BLaER1 treated with 17β-estradiol and CSF1 and Interleukin-3, amounts not matched to agents 10 nM and 100 nM (cell line): ENCODE measurements around the gene TRDN.
"Not testable (repeated sequence)": the region's sequence is repeated elsewhere in the genome, so short reads cannot be mapped to it uniquely, and the experiment has no call there.

Source experiments
- H3K27ac ChIP-seq, 11 experiments: shearing (Covaris generic); formaldehyde crosslinking; 2 replicates each; pipeline ENCODE4 v1.8.1; 2022
- H3K27me3 ChIP-seq, 11 experiments: shearing (Covaris generic); formaldehyde crosslinking; 2 replicates each; pipeline ENCODE4 v1.8.1; 2022
- H3K36me3 ChIP-seq, 11 experiments: shearing (Covaris generic); formaldehyde crosslinking; 2 replicates each; pipeline ENCODE4 v1.8.1; 2022
- H3K4me1 ChIP-seq, 10 experiments: shearing (Covaris generic); formaldehyde crosslinking; 2 replicates each; pipeline ENCODE4 v1.8.1; 2022
- H3K4me2 ChIP-seq, 11 experiments: shearing (Covaris generic); formaldehyde crosslinking; 2 replicates each; pipeline ENCODE4 v1.8.1; 2022
- H3K4me3 ChIP-seq, 10 experiments: shearing (Covaris generic); formaldehyde crosslinking; 2 replicates each; pipeline ENCODE4 v1.8.1; 2022
- H3K9ac ChIP-seq, 11 experiments: shearing (Covaris generic); formaldehyde crosslinking; 2 replicates each; pipeline ENCODE4 v1.8.1; 2022
- H3K9me3 ChIP-seq, 11 experiments: shearing (Covaris generic); formaldehyde crosslinking; replicated peaks in 1 of 11; 2 replicates each; pipeline ENCODE4 v1.8.1; 2022
- H4K20me1 ChIP-seq, 11 experiments: shearing (Covaris generic); formaldehyde crosslinking; 2 replicates each; pipeline ENCODE4 v1.8.1; 2022
- Cebpa-rat ChIP-seq, 11 experiments: shearing (Covaris generic); IDR thresholded peaks; 2 replicates each; pipeline ENCODE4 v1.8.1; 2022

TRDN gene

DNA sequence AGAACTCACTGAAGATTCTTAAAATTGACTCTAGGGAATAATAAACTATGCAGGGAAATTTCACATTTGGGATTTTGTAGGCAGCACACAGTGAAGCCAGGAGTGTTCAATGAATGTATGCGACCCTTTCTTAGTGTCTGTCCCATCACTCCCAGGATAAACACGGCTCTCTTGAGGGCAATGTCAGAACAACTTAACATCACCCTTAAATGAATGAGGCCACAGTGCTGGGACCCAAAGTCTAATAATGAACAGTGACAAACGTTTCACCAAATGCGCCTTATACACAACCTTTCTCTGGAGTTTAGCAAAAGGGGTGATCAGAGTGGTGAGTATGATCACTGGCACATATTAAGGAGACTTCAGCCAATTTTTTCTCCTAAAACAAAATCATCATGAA is 403.4 kb downstream of the TRDN start:
- no peak for TF ChIP-seq Cebpa-rat (IDR thresholded peaks at IDR 0.05)
- Histone ChIP-seq H3K36me3 (no peaks in the 10 kb centered on the region), H3K4me1 (no peaks in the 10 kb centered on the region)

DNA sequence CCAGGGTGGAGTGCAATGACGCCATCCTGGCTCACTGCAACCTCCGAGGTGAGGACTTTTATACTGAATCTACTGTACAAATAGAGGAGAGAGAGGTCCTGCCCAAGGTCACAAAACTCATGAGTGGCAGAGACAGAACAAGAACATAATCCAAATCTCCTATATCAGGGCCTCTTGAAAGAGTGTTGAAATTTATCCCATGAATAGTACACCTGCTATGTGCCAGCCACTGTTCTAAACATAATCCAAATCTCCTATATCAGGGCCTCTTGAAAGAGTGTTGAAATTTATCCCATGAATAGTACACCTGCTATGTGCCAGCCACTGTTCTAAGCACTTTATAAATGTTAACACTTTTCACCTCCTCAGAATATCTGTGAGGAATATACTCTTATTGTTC is 409.0 kb downstream of the TRDN start:
- H4K20me1 ChIP-seq, H3K4me3 ChIP-seq, H3K27ac ChIP-seq, H3K4me2 ChIP-seq, H3K9ac ChIP-seq, H3K27me3 ChIP-seq, H3K9me3 ChIP-seq, H3K36me3 ChIP-seq: not testable (repeated sequence)
- peaks cover 0 to 23% (median 0%) of the 10 kb centered on the region in 10 experiments; a peak in 4 of 20 replicates for H3K4me1 ChIP-seq

More for the DNA sequence above, 403.4 kb downstream of the TRDN start:
- Histone ChIP-seq H3K27ac (no peak overlapping the region), H3K4me2 (no peak overlapping the region), H4K20me1 (no peaks in the 10 kb centered on the region), H3K4me3 (no peak overlapping the region), H3K27me3 (no peaks in the 10 kb centered on the region), H3K9me3 (peaks cover 0 to 4% (median 0%) of the 10 kb centered on the region in 11 experiments; a peak in 4 of 22 replicates), H3K9ac (no peak overlapping the region)

DNA sequence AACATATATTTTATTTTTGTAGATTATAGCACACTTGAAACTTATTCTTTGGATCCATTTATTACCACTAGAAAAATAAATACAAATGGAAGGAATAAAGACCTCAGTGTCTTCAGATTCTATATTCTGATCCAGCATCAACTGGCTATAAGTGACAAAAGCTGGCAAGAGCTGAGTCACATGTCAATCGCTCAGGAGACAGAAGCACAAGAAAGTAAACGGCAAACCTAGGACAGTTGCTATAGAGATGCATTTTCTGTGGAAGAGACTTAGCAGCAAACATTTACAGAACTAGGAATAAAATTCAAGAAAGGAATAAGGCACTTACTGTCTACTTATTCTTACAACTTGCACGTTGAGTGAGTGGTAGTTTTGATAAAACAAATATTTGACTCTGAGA is 410.4 kb downstream of the TRDN start:
- no peak overlapping the region for H3K9ac ChIP-seq
- peaks cover 0 to 9% (median 0%) of the 10 kb centered on the region in 11 experiments; a peak in 4 of 22 replicates for H3K9me3 ChIP-seq
- H4K20me1 ChIP-seq = no peaks in the 10 kb centered on the region
- peaks cover 0 to 25% (median 0%) of the 10 kb centered on the region in 10 experiments; a peak in 4 of 20 replicates for H3K4me1 ChIP-seq
- no peaks in the 10 kb centered on the region for H3K36me3 ChIP-seq
- no peak for TF ChIP-seq Cebpa-rat (IDR thresholded peaks at IDR 0.05)
- no peaks in the 10 kb centered on the region for H3K27me3 ChIP-seq
- H3K27ac ChIP-seq = no peak overlapping the region
- H3K4me2 ChIP-seq = no peak overlapping the region
- H3K4me3 ChIP-seq = no peak overlapping the region

DNA sequence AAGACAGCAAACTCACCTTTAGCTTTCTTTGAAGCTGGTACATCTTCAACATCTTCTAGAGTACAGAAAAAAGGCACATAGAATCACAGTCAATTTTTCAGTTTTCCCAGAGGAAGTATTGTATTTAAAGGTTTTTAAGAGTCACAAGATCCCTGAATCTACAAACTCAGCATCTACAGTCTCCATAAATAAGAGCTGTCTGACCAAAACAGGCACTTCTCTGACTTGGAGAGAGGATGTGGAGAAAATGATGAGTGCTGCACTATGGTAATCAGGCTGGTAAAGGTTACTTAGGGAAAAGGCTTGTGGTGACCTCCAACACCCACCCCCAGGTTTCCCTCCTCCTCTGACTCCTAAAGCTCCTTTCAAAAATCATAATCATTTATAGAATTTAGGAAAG is 412.7 kb downstream of the TRDN start:
- TF ChIP-seq Cebpa-rat (IDR thresholded peaks at IDR 0.05) = no peak
- Histone ChIP-seq H3K9me3 (peaks cover 0 to 9% (median 0%) of the 10 kb centered on the region in 11 experiments; a peak in 4 of 22 replicates), H3K9ac (no peak overlapping the region)

DNA sequence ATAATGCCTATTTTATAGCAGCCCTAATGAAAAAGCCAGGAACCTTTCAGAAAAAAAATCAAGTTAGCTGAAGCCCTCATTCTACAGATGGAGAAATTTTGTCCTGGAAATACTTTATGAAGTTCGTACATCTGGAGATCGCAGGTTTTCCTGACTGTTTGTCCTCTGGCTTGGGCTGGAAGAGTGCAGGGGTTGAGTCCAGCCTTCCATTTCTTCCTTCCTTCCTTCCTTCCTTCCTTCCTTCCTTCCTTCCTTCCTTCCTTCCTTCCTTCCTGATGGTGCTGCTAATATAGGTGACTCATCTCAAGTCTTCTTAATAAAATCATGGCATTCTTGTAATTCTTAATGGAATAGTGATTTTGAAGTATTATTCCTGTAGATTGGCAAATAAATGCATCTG is 413.3 kb downstream of the TRDN start:
- Histone ChIP-seq H3K27me3 (no peaks in the 10 kb centered on the region), H3K9ac (no peak overlapping the region), H3K9me3 (peaks cover 0 to 6% (median 0%) of the 10 kb centered on the region in 11 experiments; a peak in 4 of 22 replicates), H3K4me3 (no peak overlapping the region), H3K4me2 (peak overlapping the region in 3 of 11 experiments; percentile 10 to 41 (median 20); a peak in 2 of 22 replicates), H3K27ac (no peak overlapping the region; a peak in 1 of 22 replicates), H3K4me1 (peaks cover 0 to 25% (median 0%) of the 10 kb centered on the region in 10 experiments; a peak in 4 of 20 replicates), H4K20me1 (no peaks in the 10 kb centered on the region), H3K36me3 (no peaks in the 10 kb centered on the region)
- TF ChIP-seq Cebpa-rat (IDR thresholded peaks at IDR 0.05) = no peak

More for the DNA sequence above, 412.7 kb downstream of the TRDN start:
- H3K4me1 ChIP-seq = peaks cover 0 to 25% (median 0%) of the 10 kb centered on the region in 10 experiments; a peak in 4 of 20 replicates
- no peaks in the 10 kb centered on the region for H4K20me1 ChIP-seq
- no peak overlapping the region for H3K4me3 ChIP-seq
- H3K27ac ChIP-seq = no peak overlapping the region; a peak in 1 of 22 replicates
- no peaks in the 10 kb centered on the region for H3K36me3 ChIP-seq
- H3K27me3 ChIP-seq = no peaks in the 10 kb centered on the region
- peak overlapping the region in 2 of 11 experiments; percentile 34 to 41; a peak in 3 of 22 replicates for H3K4me2 ChIP-seq

DNA sequence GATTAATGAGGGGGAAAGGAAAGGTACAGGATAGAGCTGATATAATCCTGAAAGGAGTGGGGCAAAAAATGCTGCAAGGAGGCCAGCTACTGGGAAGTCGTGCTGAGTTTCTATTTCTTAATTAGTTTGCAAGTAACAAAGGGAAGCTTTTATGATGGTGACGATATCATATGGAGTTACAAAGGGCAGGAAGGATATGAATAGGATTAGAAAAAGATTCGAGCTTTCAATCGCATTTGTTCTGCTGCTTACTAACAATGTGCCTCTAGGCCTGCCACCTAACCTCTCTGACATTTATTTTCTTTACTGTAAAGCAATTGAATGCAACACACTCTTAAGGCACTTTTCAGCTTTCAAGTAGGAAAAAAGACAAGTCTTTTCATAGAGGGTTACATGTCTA is 421.5 kb downstream of the TRDN start:
- Histone ChIP-seq H4K20me1 (no peaks in the 10 kb centered on the region), H3K9me3 (no peaks in the 10 kb centered on the region), H3K4me3 (no peak overlapping the region), H3K36me3 (no peaks in the 10 kb centered on the region), H3K4me1 (no peaks in the 10 kb centered on the region), H3K27ac (no peak overlapping the region), H3K9ac (no peak overlapping the region), H3K27me3 (no peaks in the 10 kb centered on the region), H3K4me2 (no peak overlapping the region)
- no peak for TF ChIP-seq Cebpa-rat (IDR thresholded peaks at IDR 0.05)

DNA sequence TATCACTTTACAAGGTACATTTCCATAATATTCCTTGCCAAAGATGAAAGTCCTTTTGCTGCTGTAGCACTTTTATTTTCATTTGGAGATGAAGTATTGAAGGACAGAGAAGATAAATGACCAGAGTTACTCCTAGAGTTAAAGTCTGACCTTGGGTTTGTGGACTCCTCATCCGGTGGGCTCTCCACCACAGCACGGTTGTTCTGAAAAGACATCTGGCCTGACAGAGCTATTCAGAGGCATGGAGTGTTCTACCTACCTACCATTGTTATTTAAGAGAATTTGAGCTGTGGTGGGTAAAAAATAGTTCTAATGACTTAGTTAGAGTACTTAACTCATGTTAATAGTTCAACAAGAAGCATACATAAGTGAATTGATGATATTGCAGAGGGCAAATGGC is 422.3 kb downstream of the TRDN start:
- Histone ChIP-seq H3K27ac (no peak overlapping the region), H3K4me3 (no peak overlapping the region), H3K4me1 (no peaks in the 10 kb centered on the region), H3K4me2 (no peak overlapping the region), H3K9ac (no peak overlapping the region), H3K27me3 (no peaks in the 10 kb centered on the region), H3K9me3 (no peaks in the 10 kb centered on the region), H4K20me1 (no peaks in the 10 kb centered on the region), H3K36me3 (no peaks in the 10 kb centered on the region)
- TF ChIP-seq Cebpa-rat (IDR thresholded peaks at IDR 0.05) = no peak

DNA sequence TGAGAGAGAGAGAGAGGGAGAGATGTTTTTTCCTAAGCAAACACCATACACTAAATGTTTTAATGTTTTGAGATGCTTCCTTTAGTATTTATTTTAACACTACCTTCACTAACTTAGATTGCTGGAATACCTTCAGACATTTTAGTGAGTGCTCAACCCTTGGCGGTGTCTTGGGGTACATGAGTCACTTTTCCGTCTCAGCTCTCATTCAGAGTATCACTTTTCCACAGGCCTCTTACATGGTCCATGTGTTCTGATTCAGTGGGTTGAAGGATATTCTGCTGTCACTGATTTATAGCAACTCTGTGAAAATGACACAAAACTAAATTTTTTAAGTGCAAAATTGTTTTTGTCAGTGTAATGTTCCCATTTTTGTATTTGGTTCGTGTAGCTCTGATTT is 422.8 kb downstream of the TRDN start:
- no peak for TF ChIP-seq Cebpa-rat (IDR thresholded peaks at IDR 0.05)
- no peak overlapping the region for H3K9ac ChIP-seq
- H3K4me1 ChIP-seq = no peaks in the 10 kb centered on the region

DNA sequence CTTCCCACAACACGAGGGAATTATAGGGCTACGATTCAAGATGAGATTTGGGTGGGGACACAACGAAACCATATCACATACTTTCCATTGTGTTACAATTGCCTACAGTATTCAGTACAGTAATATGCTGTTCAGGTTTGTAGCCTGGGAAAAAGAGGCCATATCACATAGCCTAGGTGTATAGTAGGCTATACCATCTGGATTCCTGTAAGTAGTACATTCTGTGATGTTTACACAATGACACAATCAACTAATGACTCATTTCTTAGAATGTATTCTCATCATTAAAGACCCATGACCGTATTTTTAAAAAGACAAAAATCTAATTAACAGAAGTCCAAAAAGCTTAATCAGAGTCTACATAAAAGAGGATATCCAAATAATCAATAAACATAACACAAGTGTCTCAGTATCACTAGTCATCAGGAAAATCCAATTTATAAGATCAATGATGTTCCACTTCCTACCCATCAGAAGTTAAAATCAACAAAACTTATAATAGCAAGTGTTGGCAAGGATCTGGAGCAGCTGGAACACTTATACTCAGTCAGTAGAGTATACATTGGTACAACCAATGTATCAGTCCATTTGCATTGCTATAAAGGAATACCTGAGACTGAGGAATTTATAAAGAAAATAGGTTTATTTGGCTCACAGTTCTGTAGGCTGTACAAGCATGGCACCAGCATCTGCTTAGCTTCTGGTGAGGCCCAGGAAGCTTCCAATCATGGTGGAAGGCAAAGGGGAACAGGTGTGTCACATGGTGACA is 424.8 kb downstream of the TRDN start:
- H3K4me1 ChIP-seq = no peaks in the 10 kb centered on the region
- no peaks in the 10 kb centered on the region for H3K36me3 ChIP-seq
- no peaks in the 10 kb centered on the region for H3K9me3 ChIP-seq
- no peak overlapping the region for H3K9ac ChIP-seq
- no peaks in the 10 kb centered on the region for H4K20me1 ChIP-seq
- no peak overlapping the region for H3K4me2 ChIP-seq
- no peak overlapping the region for H3K4me3 ChIP-seq
- no peak for TF ChIP-seq Cebpa-rat (IDR thresholded peaks at IDR 0.05)
- H3K27me3 ChIP-seq = no peaks in the 10 kb centered on the region
- H3K27ac ChIP-seq = no peak overlapping the region

More for the DNA sequence above, 422.8 kb downstream of the TRDN start:
- Histone ChIP-seq H3K9me3 (no peaks in the 10 kb centered on the region), H3K4me3 (no peak overlapping the region), H3K27me3 (no peaks in the 10 kb centered on the region), H4K20me1 (no peaks in the 10 kb centered on the region), H3K36me3 (no peaks in the 10 kb centered on the region), H3K4me2 (no peak overlapping the region), H3K27ac (no peak overlapping the region)

DNA sequence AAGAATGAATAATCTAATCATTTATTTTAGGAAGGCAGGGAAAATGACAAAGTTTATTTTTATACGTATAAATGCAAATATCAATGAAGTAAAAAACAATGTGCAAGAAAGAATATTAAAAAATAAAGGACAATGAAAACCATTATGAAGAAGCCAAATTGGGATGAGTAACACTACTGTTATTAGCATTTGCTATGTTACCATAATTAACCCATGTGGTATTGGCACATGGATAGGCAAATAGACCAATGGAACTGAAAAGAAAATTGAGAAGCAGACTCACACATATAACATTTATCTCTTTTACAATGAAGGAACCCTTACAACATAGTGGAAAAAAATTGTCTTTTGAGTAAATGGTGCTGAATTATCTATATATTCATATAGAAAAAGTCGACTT is 426.1 kb downstream of the TRDN start:
- Histone ChIP-seq H3K27ac (no peak overlapping the region), H3K9me3 (no peaks in the 10 kb centered on the region), H3K36me3 (no peaks in the 10 kb centered on the region), H3K4me1 (no peaks in the 10 kb centered on the region), H4K20me1 (no peaks in the 10 kb centered on the region), H3K27me3 (no peaks in the 10 kb centered on the region), H3K9ac (no peak overlapping the region), H3K4me2 (no peak overlapping the region), H3K4me3 (no peak overlapping the region)
- no peak for TF ChIP-seq Cebpa-rat (IDR thresholded peaks at IDR 0.05)
